Spleen (tissue), 7 donors: Measurements from ENCODE around the gene PRPF4.

Experiments
- CTCF ChIP-seq, 11 experiments: fragments of 200-600 bp in 7 of 11; fragments of 450-650 bp in 4 of 11; sonication (generic) in 4 of 11; IDR thresholded peaks in 8 of 11; conservative IDR thresholded peaks in 3 of 11; 1 replicate in 7 of 11; 2 replicates in 4 of 11; pipeline versions ENCODE4 v1.4.0 to v1.8.0; 2016 to 2021; ENCODE audit warnings: antibody characterized with exemption in 11 of 11, inconsistent platforms in 4 of 11, mild to moderate bottlenecking in 1 of 11
- POLR2A ChIP-seq, 3 donors: fragments of 450-650 bp; IDR thresholded peaks; one replicate each; pipeline ENCODE4 v1.5.1; 2017; ENCODE audit warnings: antibody characterized with exemption in 3 of 3, mild to moderate bottlenecking in 1 of 3
- donor health status: DM: no; HTN: no; CAD: no; lungs with moderate emphysema.
- donor health status: DM: no; HTN: no; CAD: no.
- donor health status: DM: no; HTN: no; CAD: no.

GRCh38 chr9:113319054-113319453, 43.6 kb downstream of the PRPF4 start:
- TF ChIP-seq CTCF (IDR thresholded peaks at IDR 0.05 in 8 of 11, conservative IDR thresholded peaks at IDR 0.05 in 3 of 11) = no peak
- TF ChIP-seq POLR2A (IDR thresholded peaks at IDR 0.05) = no peak
